ENCODE data around the gene LRRTM4. TPM values are rescaled to one million over a fixed set of nuclear protein-coding genes. Genes with fewer than 3 reads are reported as not detected.
"Not testable (repeated sequence)": the region's sequence is repeated elsewhere in the genome, so short reads cannot be mapped to it uniquely, and the experiment has no call there.

Gene LRRTM4
- total RNA-seq, 1 donor = 0.18 TPM

GRCh38 chr2:77144772-77145171 is 377.4 kb downstream of the LRRTM4 start:
- TF ChIP-seq CTCF (IDR thresholded peaks at IDR 0.05; ENCODE audit: insufficient read depth, low read length) = no peak
- H3K4me3 ChIP-seq (ENCODE audit: low read depth, low read length) = no peak overlapping the region
- DNase-seq (ENCODE audit: low read depth) = no peak

GRCh38 chr2:77142141-77142540 is 380.0 kb downstream of the LRRTM4 start:
- DNase-seq (ENCODE audit: low read depth) = no peak
- no peak for TF ChIP-seq CTCF (IDR thresholded peaks at IDR 0.05; ENCODE audit: insufficient read depth, low read length)

GRCh38 chr2:77128479-77128878 is 393.7 kb downstream of the LRRTM4 start:
- not testable (repeated sequence) for DNase-seq (ENCODE audit: low read depth); H3K4me3 ChIP-seq (ENCODE audit: low read depth, low read length)

More at GRCh38 chr2:77142141-77142540, 380.0 kb downstream of the LRRTM4 start:
- no peak overlapping the region for H3K4me3 ChIP-seq (ENCODE audit: low read depth, low read length)

GRCh38 chr2:77127345-77127744 is 394.8 kb downstream of the LRRTM4 start:
- no peak for TF ChIP-seq CTCF (IDR thresholded peaks at IDR 0.05; ENCODE audit: insufficient read depth, low read length)
- no peak overlapping the region for H3K4me3 ChIP-seq (ENCODE audit: low read depth, low read length)
- no peak for DNase-seq (ENCODE audit: low read depth)

DNA sequence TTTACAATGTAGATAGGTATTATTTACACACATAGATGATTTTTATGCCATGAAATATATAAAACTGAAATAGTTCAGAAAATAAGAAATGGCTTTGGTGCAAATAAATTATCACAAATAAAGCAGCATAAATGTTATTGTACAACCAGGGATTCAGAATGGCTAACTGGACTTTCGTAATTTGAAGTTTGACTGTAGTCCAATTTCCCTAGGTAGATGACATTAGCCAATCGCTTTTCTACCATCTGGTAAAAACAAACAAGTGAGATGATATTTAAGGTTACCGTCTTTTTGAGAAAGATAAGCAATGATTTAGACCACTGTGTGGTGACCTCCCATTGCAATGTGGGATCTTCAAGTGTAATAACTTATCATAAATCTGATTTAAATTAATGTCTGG is 400.7 kb downstream of the LRRTM4 start:
- no peak for TF ChIP-seq CTCF (IDR thresholded peaks at IDR 0.05; ENCODE audit: insufficient read depth, low read length)
- H3K4me3 ChIP-seq (ENCODE audit: low read depth, low read length) = no peak overlapping the region
- no peak for DNase-seq (ENCODE audit: low read depth)

- TF ChIP-seq CTCF (IDR thresholded peaks at IDR 0.05; ENCODE audit: insufficient read depth, low read length) = no peak
- DNase-seq (ENCODE audit: low read depth) = no peak
- H3K4me3 ChIP-seq (ENCODE audit: low read depth, low read length) = no peak overlapping the region
Measured at GRCh38 chr2:77119333-77119732, 402.8 kb downstream of the LRRTM4 start.

DNA sequence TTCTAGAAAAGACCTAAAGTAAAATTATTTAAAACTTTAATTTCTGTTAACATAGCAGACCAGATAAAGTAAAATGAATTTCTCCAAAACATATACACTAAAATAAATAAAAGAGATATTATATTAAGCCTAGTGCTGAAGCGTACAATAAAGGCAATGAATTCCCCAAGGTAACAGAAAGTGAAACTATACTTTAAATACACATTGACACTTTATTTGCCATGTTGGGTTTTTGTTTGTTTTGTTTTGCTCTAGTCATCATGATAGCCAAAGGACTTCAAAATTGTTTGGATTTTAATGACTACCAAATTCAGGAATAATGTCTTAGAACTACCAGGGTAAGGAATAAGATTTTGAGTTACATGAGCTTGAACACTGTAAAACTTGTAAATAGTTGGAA is 413.3 kb downstream of the LRRTM4 start:
- H3K4me3 ChIP-seq (ENCODE audit: low read depth, low read length) = no peak overlapping the region
- DNase-seq (ENCODE audit: low read depth) = no peak
- no peak for TF ChIP-seq CTCF (IDR thresholded peaks at IDR 0.05; ENCODE audit: insufficient read depth, low read length)

All from fibroblast of the aortic adventitia (primary cell).